Suprapubic skin (tissue), 3 donors: ENCODE measurements around the gene ARL5C.

Experiments used
- CTCF ChIP-seq, 2 donors: fragments of 200-600 bp in 1 of 2; fragments of 450-650 bp in 1 of 2; sonication (generic) in 1 of 2; IDR thresholded peaks; one replicate each; pipeline ENCODE4 v1.5.1; 2016 to 2019; ENCODE audit warnings: antibody characterized with exemption in 2 of 2, mild to moderate bottlenecking in 1 of 2, moderate library complexity in 1 of 2
- EP300 ChIP-seq: sonication (generic); formaldehyde crosslinking; IDR thresholded peaks from one replicate; pipeline ENCODE4 v1.6.1; 2017; ENCODE audit warnings: antibody characterized with exemption
- POLR2A ChIP-seq, 2 donors: fragments of 450-650 bp; IDR thresholded peaks; one replicate each; pipeline ENCODE4 v1.6.1; 2017; ENCODE audit warnings: antibody characterized with exemption in 2 of 2, mild to moderate bottlenecking in 2 of 2, moderate library complexity in 2 of 2

- TF ChIP-seq CTCF (IDR thresholded peaks at IDR 0.05), result no peak
- no peak for TF ChIP-seq EP300
- TF ChIP-seq POLR2A (IDR thresholded peaks at IDR 0.05), result no peak
Observed at GRCh38 chr17:39173526-39174274, 7.7 kb upstream of the ARL5C start.
